Heart left ventricle (tissue), 16 donors: ENCODE data around the gene DCAF4. TPM values are rescaled to one million over a fixed set of nuclear protein-coding genes. Genes with fewer than 3 reads are reported as not detected.

ENCODE experiments used
- ATAC-seq, 4 donors: fragments of 200-7000 bp; cut with Tn5 transposase; one replicate each; pipeline ENCODE4 v1.9.1; 2020 to 2022; ENCODE audit warnings: moderate library complexity in 4 of 4, mild to moderate bottlenecking in 3 of 4, moderate number of reproducible peaks in 1 of 4
- DNase-seq, 5 donors: peaks; one replicate each; pipeline ENCODE4 v3.0.0-alpha.2; 2020
- H3K27ac ChIP-seq, 12 donors: fragments of 200-600 bp; sonication (generic) in 4 of 12; one replicate each; pipeline versions ENCODE4 v1.5.0 to v1.8.0; 2016 to 2022; ENCODE audit warnings: mild to moderate bottlenecking in 2 of 12
- H3K27me3 ChIP-seq, 9 donors: fragments of 200-600 bp; sonication (generic) in 2 of 9; one replicate each; pipeline versions ENCODE4 v1.5.1 to v1.8.0; 2016 to 2022; ENCODE audit warnings: mild to moderate bottlenecking in 3 of 9
- H3K36me3 ChIP-seq, 9 donors: fragments of 200-600 bp; sonication (generic) in 2 of 9; one replicate each; pipeline versions ENCODE4 v1.5.0 to v1.8.0; 2018 to 2022; ENCODE audit warnings: mild to moderate bottlenecking in 2 of 9
- H3K4me1 ChIP-seq, 12 donors: fragments of 200-600 bp; sonication (generic) in 4 of 12; one replicate each; pipeline versions ENCODE4 v1.5.0 to v1.8.0; 2016 to 2022; ENCODE audit warnings: mild to moderate bottlenecking in 3 of 12
- H3K4me3 ChIP-seq, 12 donors: fragments of 200-600 bp; sonication (generic) in 4 of 12; one replicate each; pipeline versions ENCODE4 v1.5.0 to v1.8.0; 2017 to 2022; ENCODE audit warnings: mild to moderate bottlenecking in 9 of 12, moderate library complexity in 4 of 12
- H3K9me3 ChIP-seq, 12 donors: fragments of 200-600 bp; sonication (generic) in 4 of 12; one replicate each; pipeline versions ENCODE4 v1.5.0 to v1.8.0; 2016 to 2022; ENCODE audit warnings: mild to moderate bottlenecking in 1 of 12
- CTCF ChIP-seq, 12 donors: fragments of 200-600 bp; sonication (generic) in 4 of 12; IDR thresholded peaks; one replicate each; pipeline versions ENCODE4 v1.5.0 to v1.8.0; 2018 to 2022; ENCODE audit warnings: antibody characterized with exemption in 12 of 12, mild to moderate bottlenecking in 5 of 12
- POLR2A ChIP-seq, 2 donors: fragments of 450-650 bp; IDR thresholded peaks; one replicate each; pipeline ENCODE4 v1.6.1; 2017; ENCODE audit warnings: antibody characterized with exemption in 2 of 2, mild to moderate bottlenecking in 2 of 2, moderate library complexity in 2 of 2
- WGBS, 4 donors: extraction: QIAGEN DNeasy Blood & Tissue Kit in 2 of 4; methylation state at CpG; one replicate each; pipeline versions ENCODE4 v1.1.5 to v1.1.7; 2013 to 2018; 5-methylcytosine and 5-hydroxymethylcytosine counted together
- intact Hi-C, 10 donors: fragments of 100-400 bp; cut with DNase I; formaldehyde crosslinking; loops; one replicate each; pipeline versions ENCODE4 v1.11.1 to v1.14.2; 2022
- polyA plus RNA-seq, 2 donors: library from polyadenylated mRNA; stranded (reverse); fragments of 200-250 nt; gene quantifications; one replicate each; pipeline ENCODE4 v1.2.3, GENCODE V29; 2013
- total RNA-seq, 9 donors: library from RNA; depleted of rRNA in 2 of 9; stranded (reverse); fragments of >200 nt in 2 of 9; fragmentation: NEBNext Ultra II Directional in 3 of 9; extraction: Animal tissue kit (Norgen Biotek cat#: 25700) in 3 of 9; gene quantifications; one replicate each; pipeline versions ENCODE4 v1.1.0 to v1.2.4, GENCODE V29; 2016 to 2023
- donor health status: ischemic (EF 13 %, LVEDD 7.1; RV severe dilation, severe dysfunction).
- donor health status: healthy with polysubstance abuse.
- donor health status: DM: no; HTN: yes; CAD: no.
- donor health status: DM: no; HTN: no; CAD: no.
- donor health status: ischemic (EF 25% LVEDD 6.9; RV normal size, moderate dysfunction).
- donor health status: ischemic (EF 25% LVEDD 5.7; RV mildly dilated, moderate dysfunction).
- donor health status: healthy.
- donor health status: DM: yes; HTN: yes; CAD: no.
- donor health status: ischemic (EF 35%, LVEDD 5.7; RV mildly dilated, moderate dysfunction).
- donor health status: nonischemic (EF 11% LVEDD 7.7; RV severe dilation, severe dysfunction).
- donor health status: DM: yes; HTN: yes; CAD: no.
- donor health status: PGD.
- donor health status: ischemic (EF 29% LVEDD 5.4; RV normal size, mild dysfunction).
- donor health status: nonischemic (EF 23%, LVEDD 6.1; RV moderate dilation, normal function).

DCAF4 gene
- total and polyA plus RNA-seq, 11 donors: 2.4 to 13.1 (median 8.6) TPM

- intact Hi-C loops: loop anchor here in 9 of 10 donors (2.0 to 10.0 kb wide), 3 partner anchors 289 to 387 kb away; no protein-coding TSS in a partner anchor
- Histone ChIP-seq H3K9me3 (no peaks in the 10 kb centered on the region), H3K4me1 (peaks cover 0 to 27% (median 10%) of the 10 kb centered on the region in 12 donors), H3K27me3 (no peaks in the 10 kb centered on the region), H3K4me3 (no peak overlapping the region), H3K36me3 (no peaks in the 10 kb centered on the region), H3K27ac (no peak overlapping the region)
- DNase-seq (no peak), ATAC-seq (no peak)
- TF ChIP-seq POLR2A (IDR thresholded peaks at IDR 0.05) (no peak), CTCF (IDR thresholded peaks at IDR 0.05) (no peak)
- WGBS, 4 donors: 8 to 92% (median 37%) methylated on average over 1 of the region's 1 CpG
Observed at GRCh38 chr14:72904218-72904617, 22.0 kb upstream of the DCAF4 start.

GRCh38 chr14:72904840-72905561 lies 21.3 kb upstream of the DCAF4 start:
- 28 to 33% (median 31%) methylated on average over 5 of the region's 5 CpGs for WGBS, 4 donors
- Histone ChIP-seq H3K4me1 (peaks cover 0 to 27% (median 10%) of the 10 kb centered on the region in 12 donors), H3K36me3 (no peaks in the 10 kb centered on the region), H3K4me3 (no peak overlapping the region), H3K9me3 (no peaks in the 10 kb centered on the region), H3K27ac (no peak overlapping the region), H3K27me3 (no peaks in the 10 kb centered on the region)
- TF ChIP-seq POLR2A (IDR thresholded peaks at IDR 0.05): no peak
- TF ChIP-seq CTCF (IDR thresholded peaks at IDR 0.05): peak; percentile 83 to 96 (median 91)
- DNase-seq: peak in 3 of 5 donors; percentile 43 to 59 (median 58)
- intact Hi-C loops: loop anchor here (1.0 to 10.0 kb wide), 5 partner anchors 290 to 389 kb away; no protein-coding TSS in a partner anchor
- ATAC-seq: peak; percentile 31 to 69 (median 58)

- intact Hi-C loops: loop anchor here in 1 of 10 donors (10.0 kb wide), 1 partner anchor 292 kb away; no protein-coding TSS in a partner anchor
- Histone ChIP-seq H3K27ac (peak overlapping the region in 1 of 12 donors; percentile 51), H3K4me1 (peaks cover 0 to 26% (median 10%) of the 10 kb centered on the region in 12 donors), H3K9me3 (no peaks in the 10 kb centered on the region), H3K36me3 (no peaks in the 10 kb centered on the region), H3K27me3 (no peaks in the 10 kb centered on the region), H3K4me3 (no peak overlapping the region)
- no peak for TF ChIP-seq CTCF (IDR thresholded peaks at IDR 0.05)
- TF ChIP-seq POLR2A (IDR thresholded peaks at IDR 0.05): no peak
- ATAC-seq (no peak), DNase-seq (no peak)
- 37 to 61% (median 50%) methylated on average over 3 of the region's 3 CpGs for WGBS, 4 donors
Observed at GRCh38 chr14:72906316-72906715, 19.9 kb upstream of the DCAF4 start.

- Histone ChIP-seq H3K27me3 (no peaks in the 10 kb centered on the region), H3K27ac (peak overlapping the region in 5 of 12 donors; percentile 38 to 66 (median 51)), H3K4me3 (no peak overlapping the region), H3K4me1 (peaks cover 0 to 26% (median 10%) of the 10 kb centered on the region in 12 donors), H3K36me3 (no peaks in the 10 kb centered on the region), H3K9me3 (no peaks in the 10 kb centered on the region)
- DNase-seq (no peak), ATAC-seq (no peak)
- intact Hi-C loops: loop anchor here in 1 of 10 donors (10.0 kb wide), 1 partner anchor 292 kb away; no protein-coding TSS in a partner anchor
- 40 to 75% (median 67%) methylated on average over 1 of the region's 1 CpG for WGBS, 4 donors
- TF ChIP-seq POLR2A (IDR thresholded peaks at IDR 0.05): no peak
- no peak for TF ChIP-seq CTCF (IDR thresholded peaks at IDR 0.05)
Observed at GRCh38 chr14:72906879-72907278, 19.4 kb upstream of the DCAF4 start.
